Neural cell (in vitro differentiated cells): ENCODE data around the gene INO80E. TPM values are rescaled to one million over a fixed set of nuclear protein-coding genes. Genes with fewer than 3 reads are reported as not detected.
A peak's percentile ranks its signal among the peaks of the same experiment; 100 is the strongest.

Experiments
- H2AFZ ChIP-seq: fragments of 200-600, 300-800 bp; sonication (generic), shearing (Covaris generic); 2 replicates; pipeline ENCODE4 v1.6.0; 2014; ENCODE audit warnings: low read depth, mild to moderate bottlenecking, antibody characterized with exemption, low read length, moderate library complexity
- H3F3A ChIP-seq: fragments of 200-600 bp; shearing (Covaris generic); 2 replicates; pipeline ENCODE4 v1.6.1; 2016; ENCODE audit warnings: mild to moderate bottlenecking, moderate library complexity, mixed read lengths, antibody characterized with exemption, low read length; ENCODE audit not compliant: insufficient read depth, poor library complexity, severe bottlenecking
- H3K27ac ChIP-seq: fragments of 200-600, 300-800 bp; sonication (generic), shearing (Covaris generic); 2 replicates; pipeline ENCODE4 v1.5.1; 2014; ENCODE audit warnings: mild to moderate bottlenecking, low read length, moderate library complexity
- H3K27me3 ChIP-seq: fragments of 300-800, 200-600 bp; sonication (generic), shearing (Covaris generic); 2 replicates; pipeline ENCODE4 v1.6.0; 2014; ENCODE audit warnings: mild to moderate bottlenecking, low read depth, low read length, moderate library complexity; ENCODE audit not compliant: insufficient read depth
- H3K36me3 ChIP-seq: fragments of 300-800, 200-600 bp; sonication (generic), shearing (Covaris generic); 2 replicates; pipeline ENCODE4 v1.5.1; 2014; ENCODE audit warnings: mild to moderate bottlenecking, antibody characterized with exemption, low read length, moderate library complexity; ENCODE audit not compliant: insufficient read depth
- H3K4me2 ChIP-seq: fragments of 300-800, 200-600 bp; sonication (generic), shearing (Covaris generic); 2 replicates; pipeline ENCODE4 v1.6.0; 2014; ENCODE audit warnings: mild to moderate bottlenecking, low read length
- H3K4me3 ChIP-seq: fragments of 300-800, 200-600 bp; sonication (generic), shearing (Covaris generic); 2 replicates; pipeline ENCODE4 v1.5.1; 2014; ENCODE audit warnings: mild to moderate bottlenecking, low read length, moderate library complexity
- H3K79me2 ChIP-seq: fragments of 200-600 bp; shearing (Covaris generic); replicated peaks from 2 replicates; pipeline ENCODE4 v1.6.0; 2014; ENCODE audit warnings: mild to moderate bottlenecking, low read length, moderate library complexity; ENCODE audit not compliant: insufficient read depth
- H3K9ac ChIP-seq: fragments of 300-800, 200-600 bp; sonication (generic), shearing (Covaris generic); 2 replicates; pipeline ENCODE4 v1.6.1; 2016; ENCODE audit warnings: mild to moderate bottlenecking, low read length, mixed read lengths
- H3K9me2 ChIP-seq: fragments of 200-600 bp; shearing (Covaris generic); 2 replicates; pipeline ENCODE4 v1.6.1; 2016; ENCODE audit warnings: mild to moderate bottlenecking, low read length, mixed read lengths; ENCODE audit not compliant: insufficient read depth
- H3K9me3 ChIP-seq: fragments of 200-600, 300-800 bp; sonication (generic), shearing (Covaris generic); 2 replicates; pipeline ENCODE4 v1.6.1; 2016; ENCODE audit warnings: mild to moderate bottlenecking, mixed run types, low read length, moderate library complexity, mixed read lengths
- H4K20me1 ChIP-seq: fragments of 200-600 bp; shearing (Covaris generic); 2 replicates; pipeline ENCODE4 v1.6.1; 2016; ENCODE audit warnings: mild to moderate bottlenecking, mixed run types; ENCODE audit not compliant: insufficient read depth
- EP300 ChIP-seq: fragments of 450-650 bp; conservative IDR thresholded peaks from 2 replicates; pipeline ENCODE4 v1.6.1; 2014; ENCODE audit warnings: antibody characterized with exemption, mild to moderate bottlenecking, moderate library complexity; ENCODE audit not compliant: poor library complexity, severe bottlenecking
- EZH2 ChIP-seq: fragments of 200-600, 300-800 bp; shearing (Covaris generic), sonication (generic); IDR thresholded peaks from 2 replicates; pipeline ENCODE4 v1.6.1; 2014; ENCODE audit warnings: antibody characterized with exemption, low read length, borderline replicate concordance, mild to moderate bottlenecking; ENCODE audit not compliant: insufficient read depth, poor library complexity, severe bottlenecking
- MXI1 ChIP-seq: fragments of 450-650 bp; conservative IDR thresholded peaks from 2 replicates; pipeline ENCODE4 v1.6.1; 2014; ENCODE audit warnings: antibody characterized with exemption, mild to moderate bottlenecking; ENCODE audit not compliant: poor library complexity, severe bottlenecking
- POLR2AphosphoS5 ChIP-seq: IDR thresholded peaks from 2 replicates; pipeline ENCODE4 v1.6.1; 2012
- RAD21 ChIP-seq: fragments of 450-650 bp; conservative IDR thresholded peaks from 2 replicates; pipeline ENCODE4 v1.6.1; 2014; ENCODE audit warnings: antibody characterized with exemption, mild to moderate bottlenecking, moderate library complexity
- SMC3 ChIP-seq: fragments of 450-650 bp; conservative IDR thresholded peaks from 2 replicates; pipeline ENCODE4 v1.6.1; 2014; ENCODE audit warnings: antibody characterized with exemption, mild to moderate bottlenecking, moderate library complexity; ENCODE audit not compliant: poor library complexity
- TAF1 ChIP-seq: IDR thresholded peaks from 2 replicates; pipeline ENCODE4 v1.6.1; 2012; ENCODE audit warnings: low read depth
- polyA plus RNA-seq: library from polyadenylated mRNA; depleted of rRNA; stranded (reverse); fragments of >200 nt; gene quantifications from 2 replicates; pipeline ENCODE4 v1.2.3, GENCODE V29; 2014
- TF ChIP-seq, protein P1 (sequence below): fragments of 450-650 bp; IDR thresholded peaks from 2 replicates; pipeline ENCODE4 v1.5.1; 2014; ENCODE audit warnings: antibody characterized with exemption, mild to moderate bottlenecking, moderate library complexity; ENCODE audit not compliant: poor library complexity, severe bottlenecking
- TF ChIP-seq, protein P2 (sequence below): IDR thresholded peaks from 2 replicates; pipeline ENCODE4 v1.6.1; 2012; ENCODE audit warnings: borderline replicate concordance

The INO80E gene
- polyA plus RNA-seq, 1 donor from 2014 or later: 130 TPM

GRCh38 chr16:30054451-30054850 is 58.4 kb downstream of the INO80E start:
- Histone ChIP-seq H3K9ac (no peak overlapping the region), H4K20me1 (no peaks in the 10 kb centered on the region), H3K27ac (no peak overlapping the region), H3F3A (no peaks in the 10 kb centered on the region), H3K36me3 (no peaks in the 10 kb centered on the region), H3K9me3 (no peaks in the 10 kb centered on the region), H3K4me3 (no peak overlapping the region), H3K79me2 (peaks cover 10% of the 10 kb centered on the region), H3K4me2 (no peak overlapping the region), H3K27me3 (no peaks in the 10 kb centered on the region), H2AFZ (no peak overlapping the region), H3K9me2 (no peaks in the 10 kb centered on the region)
- TF ChIP-seq TAF1: no peak
- no peak for TF ChIP-seq POLR2AphosphoS5
- TF ChIP-seq, protein P1, sequence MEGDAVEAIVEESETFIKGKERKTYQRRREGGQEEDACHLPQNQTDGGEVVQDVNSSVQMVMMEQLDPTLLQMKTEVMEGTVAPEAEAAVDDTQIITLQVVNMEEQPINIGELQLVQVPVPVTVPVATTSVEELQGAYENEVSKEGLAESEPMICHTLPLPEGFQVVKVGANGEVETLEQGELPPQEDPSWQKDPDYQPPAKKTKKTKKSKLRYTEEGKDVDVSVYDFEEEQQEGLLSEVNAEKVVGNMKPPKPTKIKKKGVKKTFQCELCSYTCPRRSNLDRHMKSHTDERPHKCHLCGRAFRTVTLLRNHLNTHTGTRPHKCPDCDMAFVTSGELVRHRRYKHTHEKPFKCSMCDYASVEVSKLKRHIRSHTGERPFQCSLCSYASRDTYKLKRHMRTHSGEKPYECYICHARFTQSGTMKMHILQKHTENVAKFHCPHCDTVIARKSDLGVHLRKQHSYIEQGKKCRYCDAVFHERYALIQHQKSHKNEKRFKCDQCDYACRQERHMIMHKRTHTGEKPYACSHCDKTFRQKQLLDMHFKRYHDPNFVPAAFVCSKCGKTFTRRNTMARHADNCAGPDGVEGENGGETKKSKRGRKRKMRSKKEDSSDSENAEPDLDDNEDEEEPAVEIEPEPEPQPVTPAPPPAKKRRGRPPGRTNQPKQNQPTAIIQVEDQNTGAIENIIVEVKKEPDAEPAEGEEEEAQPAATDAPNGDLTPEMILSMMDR: no peak
- no peak for TF ChIP-seq EP300
- no peak for TF ChIP-seq SMC3
- TF ChIP-seq RAD21: no peak
- TF ChIP-seq, protein P2, sequence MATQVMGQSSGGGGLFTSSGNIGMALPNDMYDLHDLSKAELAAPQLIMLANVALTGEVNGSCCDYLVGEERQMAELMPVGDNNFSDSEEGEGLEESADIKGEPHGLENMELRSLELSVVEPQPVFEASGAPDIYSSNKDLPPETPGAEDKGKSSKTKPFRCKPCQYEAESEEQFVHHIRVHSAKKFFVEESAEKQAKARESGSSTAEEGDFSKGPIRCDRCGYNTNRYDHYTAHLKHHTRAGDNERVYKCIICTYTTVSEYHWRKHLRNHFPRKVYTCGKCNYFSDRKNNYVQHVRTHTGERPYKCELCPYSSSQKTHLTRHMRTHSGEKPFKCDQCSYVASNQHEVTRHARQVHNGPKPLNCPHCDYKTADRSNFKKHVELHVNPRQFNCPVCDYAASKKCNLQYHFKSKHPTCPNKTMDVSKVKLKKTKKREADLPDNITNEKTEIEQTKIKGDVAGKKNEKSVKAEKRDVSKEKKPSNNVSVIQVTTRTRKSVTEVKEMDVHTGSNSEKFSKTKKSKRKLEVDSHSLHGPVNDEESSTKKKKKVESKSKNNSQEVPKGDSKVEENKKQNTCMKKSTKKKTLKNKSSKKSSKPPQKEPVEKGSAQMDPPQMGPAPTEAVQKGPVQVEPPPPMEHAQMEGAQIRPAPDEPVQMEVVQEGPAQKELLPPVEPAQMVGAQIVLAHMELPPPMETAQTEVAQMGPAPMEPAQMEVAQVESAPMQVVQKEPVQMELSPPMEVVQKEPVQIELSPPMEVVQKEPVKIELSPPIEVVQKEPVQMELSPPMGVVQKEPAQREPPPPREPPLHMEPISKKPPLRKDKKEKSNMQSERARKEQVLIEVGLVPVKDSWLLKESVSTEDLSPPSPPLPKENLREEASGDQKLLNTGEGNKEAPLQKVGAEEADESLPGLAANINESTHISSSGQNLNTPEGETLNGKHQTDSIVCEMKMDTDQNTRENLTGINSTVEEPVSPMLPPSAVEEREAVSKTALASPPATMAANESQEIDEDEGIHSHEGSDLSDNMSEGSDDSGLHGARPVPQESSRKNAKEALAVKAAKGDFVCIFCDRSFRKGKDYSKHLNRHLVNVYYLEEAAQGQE: no peak
- TF ChIP-seq EZH2: no peak
- TF ChIP-seq MXI1: no peak

- Histone ChIP-seq H3K9me2 (no peaks in the 10 kb centered on the region), H3K27me3 (no peaks in the 10 kb centered on the region), H3K4me2 (no peak overlapping the region), H4K20me1 (no peaks in the 10 kb centered on the region), H3K9ac (no peak overlapping the region), H3K27ac (no peak overlapping the region), H3K79me2 (peaks cover 10% of the 10 kb centered on the region), H3K4me3 (no peak overlapping the region), H3K9me3 (no peaks in the 10 kb centered on the region), H3F3A (no peaks in the 10 kb centered on the region), H3K36me3 (no peaks in the 10 kb centered on the region), H2AFZ (no peak overlapping the region)
- TF ChIP-seq TAF1 (no peak), EP300 (no peak)
- TF ChIP-seq, protein P1: peak; percentile 39
Observed at GRCh38 chr16:30054959-30055553, 59.0 kb downstream of the INO80E start.

Other genes starting within 250 kb of the INO80E start
- not detected in 2 replicates for gene ZG16, start 218.0 kb upstream of the INO80E start, polyA plus RNA-seq
- gene KIF22, start 205.5 kb upstream of the INO80E start, polyA plus RNA-seq: 81.1 and 89.7 TPM in 2 replicates
- 147 and 168 TPM in 2 replicates for gene MAZ, start 189.7 kb upstream of the INO80E start, polyA plus RNA-seq
- gene PRRT2, start 184.0 kb upstream of the INO80E start, polyA plus RNA-seq: 84.2 and 105 TPM in 2 replicates
- gene PAGR1, start 180.1 kb upstream of the INO80E start, polyA plus RNA-seq: 86.8 and 88.7 TPM in 2 replicates
- gene MVP, start 175.8 kb upstream of the INO80E start, polyA plus RNA-seq: 2.5 and 5.7 TPM in 2 replicates
- gene CDIPT, start 133.0 kb upstream of the INO80E start, polyA plus RNA-seq: 92.6 and 95.6 TPM in 2 replicates
- 48.8 and 52.7 TPM in 2 replicates for gene SEZ6L2, start 96.7 kb upstream of the INO80E start, polyA plus RNA-seq
- 38.9 and 48.2 TPM in 2 replicates for gene ASPHD1, start 95.8 kb upstream of the INO80E start, polyA plus RNA-seq
- gene KCTD13, start 70.0 kb upstream of the INO80E start, polyA plus RNA-seq: 55.0 and 70.7 TPM in 2 replicates
- 154 and 157 TPM in 2 replicates for gene TMEM219, start 34.2 kb upstream of the INO80E start, polyA plus RNA-seq
- gene TAOK2, start 22.4 kb upstream of the INO80E start, polyA plus RNA-seq: 62.7 and 65.5 TPM in 2 replicates
- gene HIRIP3, start 624 bp upstream of the INO80E start, polyA plus RNA-seq: 51.2 and 65.4 TPM in 2 replicates
- 7.3 and 8.5 TPM in 2 replicates for gene DOC2A, start 14.8 kb downstream of the INO80E start, polyA plus RNA-seq
- not detected in 2 replicates for gene C16orf92, start 27.0 kb downstream of the INO80E start, polyA plus RNA-seq
- 18.9 and 21.7 TPM in 2 replicates for gene TLCD3B, start 35.0 kb downstream of the INO80E start, polyA plus RNA-seq
- 59.3 and 71.3 TPM in 2 replicates for gene ALDOA, start 69.5 kb downstream of the INO80E start, polyA plus RNA-seq
- gene PPP4C, start 79.8 kb downstream of the INO80E start, polyA plus RNA-seq: 173 and 184 TPM in 2 replicates
- not detected in 2 replicates for gene TBX6, start 95.7 kb downstream of the INO80E start, polyA plus RNA-seq
- gene YPEL3, start 100.0 kb downstream of the INO80E start, polyA plus RNA-seq: 76.9 and 90.1 TPM in 2 replicates
- 2.7 and 3.6 TPM in 2 replicates for gene GDPD3, start 117.3 kb downstream of the INO80E start, polyA plus RNA-seq
- gene MAPK3, start 127.0 kb downstream of the INO80E start, polyA plus RNA-seq: 18.5 and 20.2 TPM in 2 replicates
- 106 and 107 TPM in 2 replicates for gene CORO1A, start 187.4 kb downstream of the INO80E start, polyA plus RNA-seq
- 394 and 487 TPM in 2 replicates for gene BOLA2B, start 197.4 kb downstream of the INO80E start, polyA plus RNA-seq
- 22.8 and 43.4 TPM in 2 replicates for gene SLX1A, start 197.6 kb downstream of the INO80E start, polyA plus RNA-seq
- gene SULT1A3, start 203.0 kb downstream of the INO80E start, polyA plus RNA-seq: 12.1 and 13.2 TPM in 2 replicates